ENCODE results near the gene CALHM1. TPM values are rescaled to one million over a fixed set of nuclear protein-coding genes. Genes with fewer than 3 reads are reported as not detected.

CALHM1 gene
- total and polyA plus RNA-seq, 7 donors: not detected

DNA sequence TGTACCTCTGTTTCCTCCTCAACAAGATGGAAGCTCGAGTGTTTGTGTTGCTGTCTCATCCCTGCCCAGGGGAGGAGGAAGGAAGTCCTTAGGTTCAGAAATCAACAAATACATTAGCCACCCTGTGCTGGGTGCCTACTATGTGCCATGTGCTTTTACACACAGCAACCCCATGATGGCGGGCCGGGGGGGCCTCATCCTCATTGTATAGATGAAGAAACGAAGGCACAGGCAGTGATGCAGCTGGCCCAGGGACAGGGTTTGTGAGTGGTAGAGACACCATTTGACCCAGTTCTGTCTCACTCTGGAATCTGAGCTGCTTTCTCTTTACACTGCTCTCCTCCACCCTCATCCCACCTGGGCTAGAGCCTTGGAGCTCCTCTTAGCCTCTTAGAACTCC is 4.7 kb downstream of the CALHM1 start:
- Histone ChIP-seq H3K36me3 (ENCODE audit: insufficient read depth in 1 of 2, low read depth in 1 of 2) (peaks cover 0 to 8% of the 10 kb centered on the region in 2 donors), H3K27ac (no peak overlapping the region), H3K9me3 (no peaks in the 10 kb centered on the region), H3K4me3 (no peak overlapping the region), H3K4me1 (peaks cover 13% of the 10 kb centered on the region), H3K27me3 (ENCODE audit: insufficient read depth in 3 of 3, low read length in 2 of 3) (peaks cover 0 to 7% (median 0%) of the 10 kb centered on the region in 3 donors)
- WGBS, 3 donors: 84 to 88% (median 85%) methylated on average over 4 of the region's 4 CpGs
- TF ChIP-seq, protein P1, sequence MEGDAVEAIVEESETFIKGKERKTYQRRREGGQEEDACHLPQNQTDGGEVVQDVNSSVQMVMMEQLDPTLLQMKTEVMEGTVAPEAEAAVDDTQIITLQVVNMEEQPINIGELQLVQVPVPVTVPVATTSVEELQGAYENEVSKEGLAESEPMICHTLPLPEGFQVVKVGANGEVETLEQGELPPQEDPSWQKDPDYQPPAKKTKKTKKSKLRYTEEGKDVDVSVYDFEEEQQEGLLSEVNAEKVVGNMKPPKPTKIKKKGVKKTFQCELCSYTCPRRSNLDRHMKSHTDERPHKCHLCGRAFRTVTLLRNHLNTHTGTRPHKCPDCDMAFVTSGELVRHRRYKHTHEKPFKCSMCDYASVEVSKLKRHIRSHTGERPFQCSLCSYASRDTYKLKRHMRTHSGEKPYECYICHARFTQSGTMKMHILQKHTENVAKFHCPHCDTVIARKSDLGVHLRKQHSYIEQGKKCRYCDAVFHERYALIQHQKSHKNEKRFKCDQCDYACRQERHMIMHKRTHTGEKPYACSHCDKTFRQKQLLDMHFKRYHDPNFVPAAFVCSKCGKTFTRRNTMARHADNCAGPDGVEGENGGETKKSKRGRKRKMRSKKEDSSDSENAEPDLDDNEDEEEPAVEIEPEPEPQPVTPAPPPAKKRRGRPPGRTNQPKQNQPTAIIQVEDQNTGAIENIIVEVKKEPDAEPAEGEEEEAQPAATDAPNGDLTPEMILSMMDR (IDR thresholded peaks at IDR 0.05): no peak
- intact Hi-C loops (cut with DNase I): no loop called here
- DNase-seq (peak in 1 of 2 donors; percentile 50), ATAC-seq (no peak)

DNA sequence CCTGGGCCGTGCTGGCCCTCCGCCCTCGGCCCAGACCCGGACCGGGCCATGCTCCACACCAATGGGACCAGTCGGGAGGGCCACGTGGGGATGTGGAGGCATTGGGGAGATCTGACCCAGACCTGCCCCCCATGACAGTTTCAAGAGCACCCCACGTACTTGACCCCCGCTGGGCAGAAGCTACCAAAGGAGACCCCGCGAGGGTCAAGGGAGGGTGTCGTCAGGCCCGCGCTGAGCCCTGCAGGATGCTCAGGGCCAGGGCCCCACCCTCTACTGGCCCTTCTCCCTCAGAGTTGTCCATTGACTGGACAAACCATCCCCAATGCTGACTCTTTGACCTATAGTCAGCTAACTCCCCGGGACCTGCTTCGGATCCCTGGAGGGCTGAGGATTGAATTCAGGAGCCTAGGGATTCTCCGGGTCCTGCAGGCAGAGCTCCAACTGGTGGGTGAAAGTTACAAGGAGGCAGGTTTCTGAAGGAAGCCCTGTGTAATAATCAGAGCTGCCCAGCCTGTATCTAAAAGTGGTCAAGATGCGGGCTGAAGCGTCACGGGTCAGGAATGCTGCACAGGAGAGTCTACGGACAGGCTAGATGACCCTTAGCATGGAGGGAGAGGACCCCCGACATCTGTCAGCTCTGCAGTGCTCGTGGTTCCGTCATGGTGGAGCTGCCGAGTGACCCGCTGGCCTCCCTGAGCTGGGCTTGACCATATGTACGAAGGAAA is 6.0 kb downstream of the CALHM1 start:
- intact Hi-C loops (cut with DNase I): no loop called here
- Histone ChIP-seq H3K27ac (peak overlapping the region; percentile 76), H3K36me3 (ENCODE audit: insufficient read depth in 1 of 2, low read depth in 1 of 2) (peaks cover 0 to 21% of the 10 kb centered on the region in 2 donors), H3K9me3 (no peaks in the 10 kb centered on the region), H3K4me1 (peaks cover 13% of the 10 kb centered on the region), H3K27me3 (ENCODE audit: insufficient read depth in 3 of 3, low read length in 2 of 3) (peaks cover 0 to 7% (median 0%) of the 10 kb centered on the region in 3 donors), H3K4me3 (peak overlapping the region; percentile 74)
- TF ChIP-seq, protein P1 (IDR thresholded peaks at IDR 0.05): no peak
- WGBS, 3 donors: 30 to 36% (median 34%) methylated on average over 24 to 27 of the region's 27 CpGs
- peak in 1 of 4 donors; percentile 18 for ATAC-seq
- DNase-seq: peak in 1 of 2 donors; percentile 39

DNA sequence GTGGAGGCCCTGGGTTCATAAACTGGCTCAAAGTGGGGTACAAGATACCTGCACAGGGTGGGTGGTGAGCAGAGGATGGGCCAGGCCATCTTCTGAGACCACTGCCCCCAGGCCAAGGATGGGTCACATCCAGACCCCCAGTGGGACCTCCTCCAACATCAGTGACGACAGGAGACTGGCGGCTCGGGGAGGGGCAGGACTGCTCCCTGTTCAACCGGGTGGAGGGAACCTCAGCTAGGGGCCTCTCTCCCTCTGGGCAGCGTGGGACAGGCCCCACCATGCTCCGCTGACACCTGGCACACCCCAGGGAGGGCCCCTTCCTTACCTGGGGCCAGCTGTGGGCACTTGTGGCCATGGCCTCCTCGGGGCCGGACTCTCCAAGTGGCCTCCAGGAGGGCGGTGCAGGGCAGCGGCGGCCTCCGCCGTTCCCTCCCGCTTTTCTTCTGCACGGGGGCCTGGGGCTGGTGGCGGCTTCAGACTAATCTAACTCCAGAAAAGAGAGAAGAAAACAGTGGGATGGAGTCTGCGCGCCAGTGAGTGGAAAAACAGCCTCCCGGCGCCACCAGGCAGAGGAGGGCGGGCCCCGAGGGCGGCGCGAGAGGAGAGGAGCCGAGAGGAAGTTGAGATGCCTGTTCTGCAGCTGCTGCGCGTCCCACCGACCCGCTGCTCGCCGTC is 6.7 kb downstream of the CALHM1 start, which contains the start of gene CALHM2:
CALHM2 (minus strand) TSS at position 540 of the 675 bp plus-strand sequence. CDS start 2,429 bp downstream, outside the sequence.
- peak within 1 kb of the TSS; percentile 76 for H3K27ac ChIP-seq
- DNase-seq (peak; percentile 73 to 82), ATAC-seq (peak; percentile 38 to 66 (median 46))
- H3K9me3 ChIP-seq: no peaks in the 10 kb centered on the region
- intact Hi-C loops (cut with DNase I): no loop called here
- peak within 1 kb of the TSS; percentile 74 for H3K4me3 ChIP-seq
- peaks cover 0 to 7% (median 0%) of the 10 kb centered on the region in 3 donors for H3K27me3 ChIP-seq (ENCODE audit: insufficient read depth in 3 of 3, low read length in 2 of 3)
- peaks cover 14% of the 10 kb centered on the region for H3K4me1 ChIP-seq
- TF ChIP-seq, protein P1 (IDR thresholded peaks at IDR 0.05): no peak
- WGBS, 3 donors: 3 to 8% (median 4%) methylated on average over 22 to 32 of the region's 32 CpGs
- H3K36me3 ChIP-seq (ENCODE audit: insufficient read depth in 1 of 2, low read depth in 1 of 2): peaks cover 6 to 28% of the 10 kb centered on the region in 2 donors

DNA sequence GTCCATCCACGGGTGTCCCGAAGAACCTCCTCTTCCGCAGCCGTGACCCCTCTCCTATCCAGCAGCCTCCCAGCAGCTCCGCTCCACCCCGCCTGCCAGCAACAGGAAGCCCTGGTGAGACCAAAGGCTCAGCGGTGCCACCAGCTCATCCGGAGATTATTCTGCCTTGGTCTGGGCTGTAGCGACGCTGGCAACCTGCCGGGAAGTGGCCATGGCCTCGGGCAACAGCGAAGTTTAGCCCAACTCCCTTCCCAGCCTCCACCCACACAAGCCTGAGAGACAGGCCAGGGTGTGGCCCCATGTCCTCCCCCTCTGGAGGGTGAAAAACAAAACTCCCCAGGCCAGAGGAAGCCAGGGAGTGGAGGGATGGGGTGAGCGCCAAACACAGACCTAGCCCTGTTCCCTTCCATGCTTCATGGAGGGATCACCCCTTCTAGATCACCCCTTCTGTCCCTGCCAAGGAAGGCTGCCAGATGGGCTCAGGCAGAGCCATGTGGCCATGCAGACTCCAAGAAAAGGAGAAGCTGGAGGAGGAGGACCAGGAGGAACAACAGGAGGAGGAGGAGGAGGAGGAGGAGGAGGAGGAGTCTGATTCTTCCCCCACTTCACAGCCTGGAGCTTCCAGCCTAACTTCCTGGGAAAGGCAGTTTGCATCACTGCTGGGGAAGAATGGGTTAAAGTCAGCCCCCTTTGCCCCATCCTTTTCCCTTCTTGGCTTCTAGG is 7.4 kb downstream of the CALHM1 start:
- Histone ChIP-seq H3K4me3 (peak overlapping the region; percentile 74), H3K36me3 (ENCODE audit: insufficient read depth in 1 of 2, low read depth in 1 of 2) (peaks cover 7 to 35% of the 10 kb centered on the region in 2 donors), H3K27me3 (ENCODE audit: insufficient read depth in 3 of 3, low read length in 2 of 3) (peaks cover 0 to 7% (median 0%) of the 10 kb centered on the region in 3 donors), H3K27ac (peak overlapping the region; percentile 76), H3K9me3 (no peaks in the 10 kb centered on the region), H3K4me1 (peaks cover 19% of the 10 kb centered on the region)
- TF ChIP-seq, protein P1 (IDR thresholded peaks at IDR 0.05): no peak
- ATAC-seq: peak; percentile 19 to 49 (median 42)
- intact Hi-C loops (cut with DNase I): no loop called here
- DNase-seq: peak; percentile 77 to 85
- WGBS, 3 donors: 22 to 27% (median 22%) methylated on average over 14 of the region's 14 CpGs

All from psoas muscle (tissue), 8 donors.